Ammon's horn (tissue), 1 donor: Measurements from ENCODE around the gene IBA57.

ENCODE experiments used
- DNase-seq: peaks from one replicate; pipeline ENCODE4 v3.0.0-alpha.2; 2016; ENCODE audit warnings: low spot score

IBA57 gene

DNA sequence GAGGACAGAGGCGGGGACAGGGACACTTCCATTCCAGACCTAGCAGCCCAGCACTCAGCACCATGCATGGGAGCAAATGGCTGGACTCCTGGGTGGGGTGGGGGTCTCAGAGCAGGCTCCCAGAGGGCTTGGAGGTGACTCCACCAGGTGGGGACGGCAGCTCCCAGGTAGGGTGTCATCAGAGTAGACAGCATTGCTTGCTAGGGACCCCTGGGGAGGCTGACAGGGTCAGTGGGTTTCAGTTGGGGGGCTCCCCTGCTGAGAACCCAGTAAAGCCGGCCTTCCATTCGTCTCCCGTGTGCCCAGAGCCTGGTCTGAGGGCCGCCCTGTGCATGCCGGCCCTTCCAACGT is 20.6 kb upstream of the IBA57 start:
- no peak for DNase-seq

DNA sequence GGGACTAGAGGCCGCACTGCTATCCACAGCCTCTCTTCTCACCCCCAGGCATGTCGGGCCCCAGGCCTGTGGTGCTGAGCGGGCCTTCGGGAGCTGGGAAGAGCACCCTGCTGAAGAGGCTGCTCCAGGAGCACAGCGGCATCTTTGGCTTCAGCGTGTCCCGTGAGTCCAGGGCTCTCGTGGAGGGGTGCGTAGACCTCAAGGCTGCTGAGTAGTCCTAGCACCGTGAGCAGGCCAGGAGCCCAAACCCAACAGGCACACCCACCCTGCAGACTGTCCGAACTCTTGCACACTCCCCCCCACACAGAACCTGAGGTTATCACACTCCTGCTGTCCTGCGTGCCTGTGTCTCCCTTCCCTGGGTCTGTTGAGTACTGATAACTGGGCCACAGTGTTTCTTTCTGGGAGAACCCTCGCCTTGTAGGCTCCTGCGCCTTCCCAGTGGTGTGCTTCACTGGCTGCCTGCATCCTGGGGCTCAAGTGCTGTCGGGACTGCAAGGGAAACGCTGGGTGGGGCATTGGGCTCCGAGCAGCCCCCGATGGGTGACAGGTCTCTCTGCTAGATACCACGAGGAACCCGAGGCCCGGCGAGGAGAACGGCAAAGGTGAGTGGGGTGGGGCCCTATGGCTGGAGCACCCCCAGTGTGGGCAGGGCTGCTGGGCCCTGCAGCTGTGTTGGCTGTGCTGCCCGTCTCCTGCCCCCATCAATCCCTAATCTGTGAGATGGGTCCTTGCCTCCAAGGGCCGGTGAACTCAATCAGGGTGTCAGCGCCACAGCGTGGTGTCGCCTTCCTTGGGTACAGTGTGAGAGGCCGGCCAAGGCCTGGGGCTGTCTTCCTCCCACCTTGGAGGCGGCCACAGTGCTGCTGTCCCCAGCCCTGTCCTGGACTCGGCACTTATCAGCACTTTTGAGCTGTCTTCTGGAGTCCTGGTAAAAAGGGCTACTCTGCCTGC is 19.9 kb upstream of the IBA57 start:
- DNase-seq: no peak

DNA sequence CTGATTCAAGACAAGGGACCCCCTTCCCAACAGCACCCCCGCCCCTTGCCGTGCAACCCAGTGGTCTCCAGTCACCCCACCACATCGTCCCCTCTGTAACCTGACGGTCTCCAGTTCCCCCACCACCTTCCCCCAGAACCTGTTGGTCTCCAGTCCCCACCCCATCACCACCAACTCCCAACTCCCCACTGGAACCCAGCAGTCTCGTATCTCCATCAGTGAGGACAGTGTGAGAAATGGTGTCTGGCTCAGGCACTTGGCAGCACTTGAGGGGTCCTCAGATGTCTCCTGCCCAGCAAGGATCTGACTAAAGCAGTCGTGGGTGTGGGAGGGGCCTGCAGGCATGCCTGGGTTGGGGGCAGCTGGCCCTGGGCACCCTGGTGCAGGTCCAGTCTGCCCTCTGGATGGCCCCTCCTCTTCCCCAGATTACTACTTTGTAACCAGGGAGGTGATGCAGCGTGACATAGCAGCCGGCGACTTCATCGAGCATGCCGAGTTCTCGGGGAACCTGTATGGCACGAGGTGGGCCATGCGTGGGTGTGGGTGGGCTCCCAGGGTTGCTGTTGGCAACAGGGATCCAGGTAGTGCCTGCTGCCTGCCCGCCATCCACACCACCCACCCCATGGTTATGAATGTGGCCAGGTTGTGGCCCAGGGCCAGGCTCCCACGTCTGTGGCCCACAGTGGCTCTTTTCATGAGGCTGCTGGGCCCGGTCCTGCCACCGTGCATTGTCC is 19.0 kb upstream of the IBA57 start:
- no peak for DNase-seq

DNA sequence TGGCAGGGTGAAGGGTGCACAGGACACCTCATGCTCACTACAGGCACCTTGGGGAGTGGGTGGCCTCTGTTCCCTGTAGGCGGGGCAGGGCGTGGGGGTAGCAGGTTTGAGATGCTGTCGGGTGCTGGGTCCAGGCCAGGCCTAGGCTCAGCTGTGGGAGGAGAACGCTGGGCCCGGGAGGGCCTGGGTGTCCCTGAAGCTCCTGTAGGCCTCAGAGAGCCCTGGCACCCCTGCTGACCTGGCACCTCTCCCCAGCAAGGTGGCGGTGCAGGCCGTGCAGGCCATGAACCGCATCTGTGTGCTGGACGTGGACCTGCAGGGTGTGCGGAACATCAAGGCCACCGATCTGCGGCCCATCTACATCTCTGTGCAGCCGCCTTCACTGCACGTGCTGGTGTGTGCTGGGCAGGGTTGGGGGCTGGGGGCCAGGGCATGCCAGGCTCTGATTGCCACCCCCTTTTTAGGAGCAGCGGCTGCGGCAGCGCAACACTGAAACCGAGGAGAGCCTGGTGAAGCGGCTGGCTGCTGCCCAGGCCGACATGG is 18.4 kb upstream of the IBA57 start:
- DNase-seq: no peak

DNA sequence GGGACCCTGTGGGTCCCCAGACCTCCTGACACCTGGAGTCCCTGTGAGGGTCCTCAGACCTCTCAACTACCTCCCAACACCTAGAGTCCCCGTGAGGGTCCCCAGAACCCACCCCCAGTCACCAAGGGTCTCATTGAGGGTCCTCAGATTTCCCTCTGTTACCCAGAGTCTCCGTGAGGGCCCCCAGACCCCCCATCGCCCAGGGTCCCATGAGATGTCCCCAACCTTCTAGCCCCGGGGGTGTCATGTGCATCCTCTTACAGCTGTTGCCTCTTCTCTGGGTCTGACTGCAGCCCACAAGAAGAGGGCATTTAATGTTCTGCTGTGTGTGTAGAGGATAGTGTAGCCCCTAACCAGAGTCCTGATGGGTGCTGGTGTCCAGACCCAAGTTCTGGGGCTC is 17.8 kb upstream of the IBA57 start:
- no peak for DNase-seq

DNA sequence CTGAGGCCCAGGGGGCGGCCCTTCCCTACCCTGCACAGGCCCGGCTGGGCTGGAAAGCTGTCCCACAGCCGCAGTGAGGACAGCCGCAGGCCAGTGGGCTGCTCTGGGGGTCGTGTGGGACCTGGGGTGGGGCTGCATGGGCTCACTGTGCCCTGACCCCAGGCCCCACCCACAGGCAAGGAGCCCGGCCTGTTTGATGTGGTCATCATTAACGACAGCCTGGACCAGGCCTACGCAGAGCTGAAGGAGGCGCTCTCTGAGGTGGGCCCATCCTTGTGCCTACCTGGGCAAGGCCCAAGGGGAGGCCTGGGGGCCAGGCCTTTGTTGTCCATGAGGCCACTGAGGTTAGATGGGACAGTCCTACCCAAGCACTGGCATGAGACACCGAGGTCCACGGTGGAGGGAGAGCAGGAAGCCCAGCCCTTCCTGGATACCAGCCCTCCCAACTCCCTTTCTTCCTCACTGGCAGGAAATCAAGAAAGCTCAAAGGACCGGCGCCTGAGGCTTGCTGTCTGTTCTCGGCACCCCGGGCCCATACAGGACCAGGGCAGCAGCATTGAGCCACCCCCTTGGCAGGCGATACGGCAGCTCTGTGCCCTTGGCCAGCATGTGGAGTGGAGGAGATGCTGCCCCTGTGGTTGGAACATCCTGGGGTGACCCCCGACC is 17.3 kb upstream of the IBA57 start:
- peak; percentile 31 for DNase-seq

DNA sequence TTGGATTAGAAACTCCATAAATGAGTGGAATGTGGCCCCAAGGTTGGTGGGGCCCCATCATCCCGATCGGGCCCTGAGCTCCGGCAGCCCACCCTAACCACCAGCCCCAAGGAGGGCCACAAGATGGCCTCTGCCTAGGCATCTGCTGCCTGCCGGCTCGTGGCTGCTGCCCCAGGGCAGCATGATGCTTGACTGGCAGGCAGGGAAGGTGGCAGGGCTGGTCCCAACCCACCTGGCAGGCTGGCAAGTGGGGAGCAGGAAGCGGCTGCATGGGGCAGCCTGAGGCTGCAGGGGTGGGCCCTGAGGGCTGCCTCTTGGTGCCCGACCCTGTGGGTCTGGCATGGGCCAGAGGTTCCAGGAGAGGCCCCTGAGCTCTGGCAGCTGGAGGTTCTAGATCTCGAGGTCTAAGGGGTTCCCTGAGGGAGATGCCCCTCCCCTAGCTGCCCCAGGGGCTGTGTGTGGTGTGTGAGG is 16.6 kb upstream of the IBA57 start:
- DNase-seq: no peak

DNA sequence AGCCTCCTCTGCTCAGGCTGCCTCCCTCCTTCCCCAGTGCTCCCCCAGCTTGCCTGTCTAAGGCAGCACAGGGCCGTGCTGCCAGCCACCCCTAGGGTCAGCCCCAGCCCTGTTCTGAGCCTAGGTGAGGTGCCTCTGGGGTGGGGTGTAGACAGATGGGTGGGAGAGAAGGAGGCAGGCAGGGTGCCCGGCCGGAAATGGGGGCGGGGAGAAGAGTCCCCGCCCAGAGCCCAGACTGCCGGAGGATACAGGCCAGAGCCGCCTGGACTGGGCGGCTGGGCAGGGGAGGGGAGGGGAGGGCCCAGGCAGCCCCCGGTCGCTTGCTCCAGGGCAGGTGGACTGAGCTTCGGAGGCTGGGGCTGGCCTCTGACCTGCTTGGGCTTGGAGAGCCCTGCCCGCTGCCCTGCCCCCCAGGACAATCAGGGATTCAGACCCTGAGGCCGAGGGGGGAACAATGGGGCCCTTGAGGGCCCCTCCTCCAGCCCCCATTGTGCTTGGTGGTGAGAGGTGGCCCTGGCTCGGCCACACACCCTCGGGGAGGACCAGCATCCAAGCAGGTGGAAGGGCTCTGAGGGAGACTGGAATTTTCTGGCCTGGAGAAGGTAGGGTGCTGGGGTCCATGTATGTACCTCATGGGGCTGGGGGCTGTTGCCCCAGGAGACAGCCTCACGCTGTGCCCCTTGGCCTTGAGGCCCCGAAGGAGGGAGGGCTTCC is 16.0 kb upstream of the IBA57 start, which contains the start of gene GJC2:
Gene GJC2 (plus strand): TSS at position 525 of the 714 bp plus-strand sequence. CDS start 7,829 bp downstream, outside the sequence.
- DNase-seq: peak; percentile 72

DNA sequence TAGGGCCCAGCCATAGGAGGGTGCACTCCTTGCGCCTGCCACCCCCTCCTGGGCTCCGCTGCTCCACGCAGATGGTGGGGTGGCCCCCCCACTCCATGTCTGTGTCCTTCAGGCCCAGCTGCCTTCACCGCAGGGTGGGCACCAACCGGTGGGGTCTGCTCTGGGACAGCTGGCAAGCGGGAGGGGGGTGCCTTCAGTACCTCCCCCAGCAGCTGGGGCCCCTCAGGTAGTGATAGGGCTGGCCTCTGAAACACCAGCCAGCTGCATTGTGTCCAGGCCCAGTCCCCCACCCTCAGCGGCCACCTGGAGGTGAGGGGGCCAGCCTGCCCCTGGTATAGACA is 15.5 kb upstream of the IBA57 start:
- no peak for DNase-seq

DNA sequence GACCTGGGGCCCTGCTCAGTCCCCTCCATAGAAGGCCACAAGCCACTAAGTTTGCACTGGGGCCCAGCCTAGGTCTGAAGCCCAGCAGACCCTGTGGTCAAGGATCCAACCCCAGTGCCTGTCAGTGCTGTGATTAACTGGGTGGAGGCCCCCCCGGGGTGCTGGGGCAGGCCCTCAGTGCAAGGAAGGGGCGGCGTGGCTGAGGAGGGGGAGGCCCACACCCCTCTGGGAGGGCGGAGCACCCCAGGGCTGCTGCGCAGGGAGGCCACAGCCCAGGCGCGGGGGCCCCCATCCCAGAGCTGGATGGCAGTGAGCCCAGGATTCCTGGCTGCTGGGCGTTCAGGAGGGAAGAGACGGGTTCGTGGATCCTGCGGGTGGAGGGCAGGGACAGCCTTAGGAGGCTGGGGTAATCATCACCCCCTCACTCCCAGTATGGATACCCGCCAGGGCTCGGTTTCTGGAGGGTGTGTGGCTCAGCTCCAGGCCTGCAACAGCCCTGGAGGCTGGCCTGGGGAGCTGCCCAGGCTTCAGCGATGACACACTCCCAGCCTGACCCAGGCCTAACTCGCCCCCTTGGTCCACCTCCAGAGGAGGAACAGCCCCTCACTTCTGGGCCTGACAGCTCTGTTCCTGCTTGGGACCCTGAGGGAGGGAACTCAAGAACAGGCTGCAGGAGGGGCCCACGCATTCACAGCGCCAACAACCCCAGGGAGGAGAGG is 15.0 kb upstream of the IBA57 start:
- peak; percentile 73 for DNase-seq

DNA sequence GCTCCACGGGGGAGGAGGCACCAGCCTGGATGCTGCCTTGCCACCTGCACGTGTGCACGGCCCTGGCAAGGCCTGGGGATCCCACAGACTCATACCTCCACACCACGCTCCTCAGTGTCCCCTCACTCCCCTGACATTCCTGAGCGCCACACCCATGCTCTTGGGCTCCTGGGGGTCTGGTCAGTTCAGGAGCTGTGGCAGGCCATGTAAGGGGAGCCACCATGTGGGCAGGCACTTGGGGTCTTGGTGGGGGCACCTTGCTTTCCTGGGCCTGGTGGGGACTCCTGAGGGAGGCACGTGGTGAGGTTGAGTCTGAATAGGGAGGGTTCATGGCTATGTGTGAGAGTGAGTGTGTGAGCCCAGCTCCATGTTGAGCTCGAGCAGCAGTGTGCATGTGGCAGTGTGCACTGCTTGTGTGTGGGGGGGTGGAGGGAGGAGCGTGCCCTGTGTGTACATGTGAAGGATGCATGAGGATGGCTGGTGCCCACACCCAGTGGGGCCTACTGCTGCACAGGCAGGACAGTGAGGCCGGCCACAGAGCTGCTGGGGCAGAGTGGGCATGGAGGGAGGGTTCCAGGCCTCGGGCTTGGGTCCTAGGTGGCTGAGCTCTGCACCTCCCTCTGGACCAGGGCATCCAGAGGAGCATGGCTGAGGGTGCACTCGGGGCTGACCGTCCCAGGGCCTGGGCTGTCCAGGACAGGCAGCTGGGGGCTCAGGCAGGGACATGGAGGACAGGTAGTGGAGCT is 14.3 kb upstream of the IBA57 start:
- DNase-seq: no peak

DNA sequence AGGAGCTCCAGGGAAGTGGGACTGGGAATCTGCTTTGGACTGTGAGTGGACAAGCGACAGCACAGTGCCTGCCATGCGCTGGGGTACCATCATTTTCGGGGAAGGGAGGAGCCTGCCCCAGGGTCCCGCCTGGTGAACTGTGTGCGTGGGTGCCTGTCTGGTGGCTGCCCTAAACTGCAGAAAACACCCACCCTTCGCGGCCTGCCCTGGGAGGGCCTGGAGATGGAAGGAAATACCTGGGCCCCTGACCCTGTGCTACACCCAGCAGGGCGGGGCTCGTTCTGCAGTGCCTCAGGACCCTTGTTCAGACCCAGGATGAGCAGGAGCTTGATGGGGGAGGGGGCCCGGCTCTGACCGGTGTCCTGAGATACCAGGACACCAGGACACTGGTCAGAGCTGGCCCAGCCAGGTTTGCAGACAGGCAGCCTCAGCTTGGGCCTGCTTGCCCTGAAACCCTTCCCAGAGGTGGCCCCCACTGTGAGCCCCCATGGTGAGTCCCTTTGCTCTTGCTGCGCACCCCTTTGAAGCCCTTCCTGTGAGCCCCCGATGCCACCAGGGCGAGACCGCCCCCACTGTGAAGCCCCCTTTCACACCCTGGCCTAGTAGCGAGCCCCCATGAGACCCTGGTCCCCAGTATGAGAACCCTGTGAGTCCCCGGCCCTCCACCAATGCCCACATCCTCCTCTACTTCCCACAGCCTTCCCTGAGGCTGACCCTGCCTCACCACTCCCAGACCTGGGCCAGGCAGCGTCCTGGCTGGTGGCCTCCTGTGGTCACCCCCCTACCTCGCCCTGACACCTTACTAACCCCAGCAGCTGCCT is 13.3 kb upstream of the IBA57 start:
- no peak for DNase-seq

DNA sequence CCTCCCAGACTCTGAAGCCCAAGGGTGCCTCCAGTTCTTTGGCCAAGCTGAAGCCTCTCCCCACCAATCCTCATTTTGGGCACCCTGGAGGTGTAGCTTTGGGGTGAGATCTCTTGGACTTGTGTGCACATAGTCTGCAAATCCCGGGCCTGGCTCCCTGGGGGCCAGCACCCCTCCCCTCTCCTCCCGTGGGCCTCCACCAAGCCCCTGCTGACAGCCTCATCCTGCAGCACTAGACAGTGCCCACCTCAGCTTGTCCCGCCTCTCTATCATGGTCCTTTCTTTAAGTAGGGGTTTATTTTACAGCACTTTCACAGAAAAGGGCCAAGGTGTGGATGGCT is 12.7 kb upstream of the IBA57 start:
- DNase-seq: no peak

DNA sequence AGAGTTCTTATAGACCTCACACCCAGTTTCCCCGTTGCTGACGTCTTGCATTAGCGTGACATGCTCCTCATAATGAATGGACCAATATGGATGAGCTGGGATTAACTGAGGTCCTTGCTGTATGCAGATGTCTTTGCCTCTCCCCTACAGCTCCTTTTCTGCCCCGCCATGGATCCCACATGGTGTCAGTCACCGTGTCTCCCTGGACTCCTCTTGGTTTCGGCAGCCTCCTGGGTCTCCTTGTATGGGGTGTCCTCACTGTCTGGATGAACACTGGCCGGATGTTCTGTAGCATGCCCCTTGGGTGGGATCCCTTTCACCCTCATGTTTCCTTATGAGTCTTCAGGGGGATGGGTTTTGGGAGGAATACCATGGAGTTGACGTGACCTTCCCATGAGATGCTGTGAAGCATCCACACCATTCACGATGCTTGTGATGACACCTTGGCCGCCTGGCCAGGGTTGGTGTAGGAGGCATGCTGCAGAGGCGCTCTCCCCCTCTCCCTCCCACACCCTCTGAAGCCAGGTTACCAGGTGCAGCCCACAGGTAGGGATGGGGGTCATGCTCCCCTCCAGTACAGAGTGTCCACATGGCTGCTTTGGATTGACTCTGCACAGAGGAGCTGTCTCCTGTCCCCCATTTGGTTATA is 11.5 kb upstream of the IBA57 start:
- DNase-seq: no peak

DNA sequence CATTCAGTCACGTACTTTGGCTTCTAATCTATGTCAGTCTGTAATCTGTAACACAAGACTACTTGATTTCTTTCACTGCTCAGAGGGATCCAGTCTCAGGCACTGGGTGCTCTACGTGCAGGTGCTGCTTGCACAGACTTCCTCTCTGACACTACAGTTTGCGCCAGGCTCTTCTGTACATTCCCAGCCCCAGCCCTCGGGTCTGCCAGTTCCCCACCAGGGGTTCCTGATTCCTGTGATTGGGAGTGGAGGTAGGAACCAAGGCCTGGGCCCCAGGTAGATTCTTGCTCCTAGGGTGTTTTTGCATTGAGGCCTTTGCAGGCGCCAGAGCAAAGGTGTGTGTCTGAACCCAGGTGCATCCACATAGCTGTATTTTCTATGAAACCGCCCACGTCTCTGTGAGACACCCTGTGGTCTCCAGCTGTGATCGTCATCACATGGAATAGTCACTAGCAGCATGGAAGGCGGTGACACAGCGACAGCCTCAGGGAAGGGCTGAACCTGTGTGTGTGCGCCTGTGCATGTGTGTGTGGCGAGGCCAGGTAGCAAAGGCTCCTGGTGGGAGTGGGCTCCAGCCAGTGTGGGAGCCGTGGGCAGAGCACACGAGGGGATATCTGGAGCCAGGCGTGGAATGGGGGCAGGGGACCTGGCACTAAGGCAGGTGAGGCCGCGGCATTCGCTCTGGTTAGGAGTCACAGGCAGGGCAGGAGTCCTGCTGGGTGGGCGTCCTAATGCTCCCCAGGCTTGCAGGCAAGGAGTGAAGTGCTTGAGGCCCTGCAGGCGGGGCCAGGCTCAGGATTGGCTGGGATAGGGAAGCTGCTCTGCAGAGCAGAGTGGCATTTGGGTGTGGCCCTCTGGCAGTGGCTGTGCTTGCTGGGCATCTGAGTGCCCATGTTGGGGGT is 10.7 kb upstream of the IBA57 start:
- no peak for DNase-seq

DNA sequence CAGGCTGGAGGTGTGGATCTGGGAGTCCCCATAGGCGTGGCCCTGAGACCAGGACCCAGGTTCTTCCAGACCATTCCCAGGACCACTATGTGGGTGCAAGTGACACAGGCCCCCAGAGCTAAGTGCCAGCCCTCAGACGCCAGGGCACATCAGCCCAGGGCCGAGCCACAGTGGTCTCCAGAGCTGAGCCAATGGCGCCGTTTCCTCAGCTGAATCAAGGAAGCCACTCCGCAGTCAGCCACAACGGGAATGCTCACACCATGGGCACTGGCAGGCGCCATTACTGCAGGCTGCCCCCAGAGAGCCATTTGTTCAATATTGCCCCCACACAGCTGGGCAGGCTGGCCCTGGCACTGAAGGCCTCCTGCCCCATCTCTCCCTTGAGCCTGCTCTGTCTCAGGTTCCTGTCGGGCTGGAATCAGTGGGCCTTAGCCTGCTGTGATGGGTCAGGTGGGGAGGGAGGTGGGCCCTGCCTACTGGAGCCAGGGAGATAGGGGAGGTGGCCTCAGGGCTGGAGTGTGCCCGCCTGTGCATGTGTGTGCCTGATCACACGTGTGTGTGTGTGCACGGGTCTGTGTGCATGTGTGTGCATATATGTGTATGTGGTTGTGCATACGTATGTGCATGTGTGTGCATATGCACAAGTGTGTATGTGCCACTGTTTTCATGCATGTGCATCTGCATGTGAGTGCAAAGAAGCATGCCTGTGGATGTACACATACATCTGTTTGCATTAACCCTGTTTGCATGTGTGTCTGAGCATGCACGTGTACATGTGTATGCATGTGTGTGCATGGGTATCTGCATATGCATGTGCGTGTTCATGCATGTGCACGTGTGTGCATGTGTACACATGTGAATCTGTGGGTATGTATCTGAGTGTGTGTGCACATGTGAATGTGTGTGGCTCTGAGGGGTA is 9.7 kb upstream of the IBA57 start:
- DNase-seq: no peak

DNA sequence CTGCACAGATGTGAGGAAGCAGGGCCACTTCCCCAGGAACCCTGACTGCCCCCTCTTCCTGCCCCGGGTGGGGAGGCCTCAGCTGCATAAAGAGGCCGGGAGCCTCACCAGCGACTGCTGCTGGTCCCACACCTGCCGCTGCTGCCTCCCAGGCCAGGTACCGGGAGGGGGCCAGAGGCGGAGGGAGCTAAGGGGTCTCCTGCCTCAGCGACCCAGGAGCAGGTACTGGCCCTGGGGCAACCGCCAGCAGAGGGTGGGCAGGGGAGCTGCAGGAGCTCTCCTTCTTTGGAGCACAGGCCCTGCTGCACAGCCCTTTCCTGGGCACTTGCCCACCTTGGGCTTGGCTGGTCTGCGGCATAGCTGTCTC is 9.1 kb upstream of the IBA57 start:
- no peak for DNase-seq
